Left lung (tissue), 10 donors: ENCODE measurements around the gene NPHP4. TPM values are rescaled to one million over a fixed set of nuclear protein-coding genes. Genes with fewer than 3 reads are reported as not detected.

Experiments
- ATAC-seq: fragments of 200-7000 bp; cut with Tn5 transposase; one replicate; pipeline ENCODE4 v1.9.1; 2020; ENCODE audit warnings: moderate library complexity
- DNase-seq, 4 donors: peaks; one replicate each; pipeline ENCODE4 v3.0.0-alpha.2; 2013 to 2020
- H3K27ac ChIP-seq, 2 donors: fragments of 200-600 bp; sonication (generic) in 1 of 2; one replicate each; pipeline versions ENCODE4 v1.5.0 to v1.8.0; 2020 to 2021
- H3K27me3 ChIP-seq, 2 donors: fragments of 200-600 bp; sonication (generic) in 1 of 2; one replicate each; pipeline versions ENCODE4 v1.5.0 to v1.8.0; 2020 to 2021
- H3K36me3 ChIP-seq, 2 donors: fragments of 200-600 bp; sonication (generic) in 1 of 2; one replicate each; pipeline versions ENCODE4 v1.5.0 to v1.8.0; 2020 to 2021
- H3K4me1 ChIP-seq, 2 donors: fragments of 200-600 bp; one replicate each; pipeline ENCODE4 v1.8.0; 2021
- H3K4me3 ChIP-seq, 2 donors: fragments of 200-600 bp; sonication (generic) in 1 of 2; one replicate each; pipeline versions ENCODE4 v1.5.0 to v1.8.0; 2020 to 2021; ENCODE audit warnings: mild to moderate bottlenecking in 1 of 2
- H3K9me3 ChIP-seq, 2 donors: fragments of 200-600 bp; sonication (generic) in 1 of 2; one replicate each; pipeline versions ENCODE4 v1.5.0 to v1.8.0; 2020 to 2021
- CTCF ChIP-seq, 2 donors: fragments of 200-600 bp; sonication (generic) in 1 of 2; IDR thresholded peaks; one replicate each; pipeline versions ENCODE4 v1.5.0 to v1.8.0; 2021; ENCODE audit warnings: antibody characterized with exemption in 2 of 2
- intact Hi-C, 2 donors: fragments of 100-400 bp; cut with DNase I; formaldehyde crosslinking; loops; one replicate each; pipeline versions ENCODE4 v1.11.2 to v1.14.2; 2022
- polyA plus RNA-seq, 6 donors: library from polyadenylated mRNA; unstranded; fragments of 120-200 nt; gene quantifications; one replicate each; pipeline ENCODE4 v1.2.1, GENCODE V29; 2013; ENCODE audit not compliant: insufficient read length in 6 of 6
- total RNA-seq, 2 donors: library from RNA; stranded (reverse); fragmentation: NEBNext Ultra II Directional; extraction: Animal tissue kit (Norgen Biotek cat#: 25700); gene quantifications; one replicate each; pipeline ENCODE4 v1.2.1, GENCODE V29; 2021
- donor health status: DM: no; HTN: yes; CAD: no.
- donor health status: DM: no; HTN: no; CAD: no.

The NPHP4 gene
- total and polyA plus RNA-seq, 8 donors = 9.4 to 16.4 (median 10.2) TPM

- Histone ChIP-seq H3K4me3 (no peak overlapping the region), H3K9me3 (no peaks in the 10 kb centered on the region), H3K27ac (no peak overlapping the region), H3K4me1 (no peaks in the 10 kb centered on the region), H3K27me3 (no peaks in the 10 kb centered on the region), H3K36me3 (peaks cover 0 to 47% of the 10 kb centered on the region in 2 donors)
- DNase-seq = peak in 1 of 4 donors; percentile 17
- no peak for ATAC-seq
- TF ChIP-seq CTCF (IDR thresholded peaks at IDR 0.05) = no peak
- intact Hi-C loops = no loop called here
Measured at GRCh38 chr1:5909576-5910275, 82.5 kb downstream of the NPHP4 start.

GRCh38 chr1:5908461-5909375 lies 83.5 kb downstream of the NPHP4 start:
- DNase-seq (peak in 1 of 4 donors; percentile 26), ATAC-seq (no peak)
- intact Hi-C loops = no loop called here
- Histone ChIP-seq H3K9me3 (no peaks in the 10 kb centered on the region), H3K27me3 (no peaks in the 10 kb centered on the region), H3K36me3 (peaks cover 0 to 57% of the 10 kb centered on the region in 2 donors), H3K4me1 (no peaks in the 10 kb centered on the region), H3K27ac (no peak overlapping the region), H3K4me3 (no peak overlapping the region)
- no peak for TF ChIP-seq CTCF (IDR thresholded peaks at IDR 0.05)

DNA sequence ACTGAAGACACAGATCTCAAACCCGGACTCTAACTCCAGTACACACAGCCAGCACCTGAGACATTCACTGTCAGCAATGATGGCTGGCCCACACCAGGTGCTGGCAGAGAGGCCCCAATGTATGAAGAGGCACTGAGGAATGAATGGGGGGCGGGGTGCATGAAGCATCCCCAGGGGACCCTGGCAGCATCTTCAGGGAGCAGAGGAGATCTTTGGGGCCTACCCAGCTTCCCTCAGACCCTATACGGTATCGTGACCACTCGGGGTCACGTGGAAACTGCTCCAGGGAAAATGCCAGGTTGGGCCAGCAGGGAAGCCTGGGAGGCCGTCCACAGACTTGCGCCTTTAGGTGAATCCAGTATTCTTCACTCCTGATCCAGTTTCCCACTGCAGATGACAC lies 84.3 kb downstream of the NPHP4 start:
- ATAC-seq (no peak), DNase-seq (peak in 1 of 4 donors; percentile 24)
- Histone ChIP-seq H3K27ac (no peak overlapping the region), H3K4me3 (no peak overlapping the region), H3K27me3 (no peaks in the 10 kb centered on the region), H3K36me3 (peaks cover 0 to 65% of the 10 kb centered on the region in 2 donors), H3K9me3 (no peaks in the 10 kb centered on the region), H3K4me1 (no peaks in the 10 kb centered on the region)
- intact Hi-C loops = no loop called here
- no peak for TF ChIP-seq CTCF (IDR thresholded peaks at IDR 0.05)

DNA sequence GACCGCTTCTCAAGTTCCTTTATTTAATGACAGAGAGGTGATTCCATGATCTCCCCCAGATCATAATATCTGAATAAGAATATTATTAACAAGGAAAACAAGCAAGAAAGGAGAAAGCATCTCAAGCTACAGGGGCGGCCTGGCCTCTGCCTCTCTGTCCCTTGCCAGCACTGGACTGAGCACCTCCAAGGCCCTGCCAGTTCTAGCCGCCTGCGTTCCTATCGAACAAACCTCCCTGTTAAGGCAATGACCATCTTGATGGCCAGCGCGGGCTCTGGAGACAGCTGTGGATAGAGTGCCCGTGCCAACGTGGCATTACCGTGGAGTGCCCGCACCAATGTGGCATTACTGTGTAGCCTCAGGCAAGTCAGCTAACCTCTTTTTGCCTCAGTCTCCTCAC lies 84.8 kb downstream of the NPHP4 start:
- Histone ChIP-seq H3K4me3 (no peak overlapping the region), H3K27me3 (no peaks in the 10 kb centered on the region), H3K27ac (no peak overlapping the region), H3K9me3 (no peaks in the 10 kb centered on the region), H3K4me1 (no peaks in the 10 kb centered on the region), H3K36me3 (peaks cover 0 to 66% of the 10 kb centered on the region in 2 donors)
- ATAC-seq = no peak
- TF ChIP-seq CTCF (IDR thresholded peaks at IDR 0.05) = no peak
- intact Hi-C loops = no loop called here
- DNase-seq = no peak

DNA sequence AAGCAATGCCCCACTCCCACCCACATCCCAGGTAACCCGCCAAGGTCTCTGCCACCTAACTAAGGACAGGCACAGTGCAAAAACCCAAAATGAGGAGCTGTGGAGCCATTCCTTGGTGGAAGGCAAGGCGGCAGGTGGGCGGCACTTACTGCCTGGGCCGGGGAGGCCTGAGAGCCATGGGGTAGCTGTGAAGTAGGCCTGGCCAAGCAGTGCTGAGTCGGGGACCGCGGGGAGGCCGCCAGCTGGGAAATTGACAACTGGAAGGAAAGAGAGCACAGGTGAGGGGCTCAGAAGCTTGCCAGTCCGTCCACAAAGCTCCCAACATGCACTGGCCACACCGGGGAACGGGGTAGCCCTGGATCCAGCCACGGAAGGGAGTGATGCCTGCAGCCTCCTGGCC lies 85.3 kb downstream of the NPHP4 start:
- H3K36me3 ChIP-seq = peaks cover 0 to 65% of the 10 kb centered on the region in 2 donors
- no peak for TF ChIP-seq CTCF (IDR thresholded peaks at IDR 0.05)
- no peak overlapping the region for H3K4me3 ChIP-seq
- intact Hi-C loops = no loop called here
- H3K27ac ChIP-seq = no peak overlapping the region
- ATAC-seq (no peak), DNase-seq (peak in 1 of 4 donors; percentile 15)
- H3K27me3 ChIP-seq = no peaks in the 10 kb centered on the region
- H3K4me1 ChIP-seq = no peaks in the 10 kb centered on the region
- no peaks in the 10 kb centered on the region for H3K9me3 ChIP-seq
